ENCODE results near the gene CEP290. TPM values are rescaled to one million over a fixed set of nuclear protein-coding genes. Genes with fewer than 3 reads are reported as not detected.

CEP290 gene
- total RNA-seq, 1 donor from 2014 or later, result 28.5 TPM

DNA sequence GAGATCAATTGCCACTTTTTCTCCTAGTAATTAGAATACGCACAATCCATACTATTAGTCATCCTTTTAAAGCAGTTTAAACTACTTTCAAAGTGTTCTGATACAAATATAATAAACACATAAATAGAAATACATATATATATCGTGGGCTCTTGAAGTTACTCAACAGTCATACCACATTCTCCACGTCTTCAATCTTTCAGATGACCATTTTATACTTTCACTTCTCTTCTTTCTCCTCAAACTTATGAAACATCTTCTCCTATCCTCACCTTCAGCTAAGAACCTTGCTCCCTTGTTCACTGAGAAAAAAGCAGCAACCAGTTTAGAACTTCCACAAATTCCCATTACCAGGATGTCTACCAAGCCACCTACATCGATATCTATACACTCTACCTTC, 19.2 kb downstream of the CEP290 start:
- Mint-ChIP-seq H3K4me1 (ENCODE audit: unreplicated experiment) (no peaks in the 10 kb centered on the region), H3K9me3 (no peaks in the 10 kb centered on the region), H3K4me3 (no peak overlapping the region), H3K27ac (no peak overlapping the region), H3K27me3 (no peaks in the 10 kb centered on the region), H3K36me3 (peaks cover 8% of the 10 kb centered on the region)
- DNase-seq (ENCODE audit: extremely low spot score, unreplicated experiment), result no peak
- TF ChIP-seq, protein P1, sequence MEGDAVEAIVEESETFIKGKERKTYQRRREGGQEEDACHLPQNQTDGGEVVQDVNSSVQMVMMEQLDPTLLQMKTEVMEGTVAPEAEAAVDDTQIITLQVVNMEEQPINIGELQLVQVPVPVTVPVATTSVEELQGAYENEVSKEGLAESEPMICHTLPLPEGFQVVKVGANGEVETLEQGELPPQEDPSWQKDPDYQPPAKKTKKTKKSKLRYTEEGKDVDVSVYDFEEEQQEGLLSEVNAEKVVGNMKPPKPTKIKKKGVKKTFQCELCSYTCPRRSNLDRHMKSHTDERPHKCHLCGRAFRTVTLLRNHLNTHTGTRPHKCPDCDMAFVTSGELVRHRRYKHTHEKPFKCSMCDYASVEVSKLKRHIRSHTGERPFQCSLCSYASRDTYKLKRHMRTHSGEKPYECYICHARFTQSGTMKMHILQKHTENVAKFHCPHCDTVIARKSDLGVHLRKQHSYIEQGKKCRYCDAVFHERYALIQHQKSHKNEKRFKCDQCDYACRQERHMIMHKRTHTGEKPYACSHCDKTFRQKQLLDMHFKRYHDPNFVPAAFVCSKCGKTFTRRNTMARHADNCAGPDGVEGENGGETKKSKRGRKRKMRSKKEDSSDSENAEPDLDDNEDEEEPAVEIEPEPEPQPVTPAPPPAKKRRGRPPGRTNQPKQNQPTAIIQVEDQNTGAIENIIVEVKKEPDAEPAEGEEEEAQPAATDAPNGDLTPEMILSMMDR (conservative IDR thresholded peaks at IDR 0.05), result no peak

DNA sequence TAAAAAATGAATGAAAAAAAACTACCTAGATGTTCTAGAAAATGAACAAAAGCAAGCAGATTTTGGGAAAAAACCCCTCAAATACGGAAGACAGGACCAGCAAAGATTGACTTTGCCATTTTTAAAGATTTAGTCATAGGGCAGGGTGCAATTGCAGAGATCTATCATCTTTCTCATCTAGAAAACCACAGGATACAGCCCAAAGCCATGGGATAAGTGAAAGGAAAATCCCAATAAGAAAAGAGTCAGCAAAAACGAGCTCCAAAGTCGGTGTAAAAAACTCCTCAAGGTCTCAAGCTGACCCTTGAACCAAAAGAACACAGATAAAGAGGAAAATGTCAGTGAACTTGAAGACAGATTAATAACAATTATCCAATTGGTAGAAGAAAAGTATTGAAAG, 28.0 kb downstream of the CEP290 start:
- no peak for DNase-seq (ENCODE audit: extremely low spot score, unreplicated experiment)
- no peaks in the 10 kb centered on the region for H3K27me3 Mint-ChIP-seq
- no peak overlapping the region for H3K4me3 Mint-ChIP-seq
- TF ChIP-seq, protein P1 (conservative IDR thresholded peaks at IDR 0.05), result no peak
- H3K27ac Mint-ChIP-seq, result no peak overlapping the region
- H3K9me3 Mint-ChIP-seq, result no peaks in the 10 kb centered on the region
- peaks cover 32% of the 10 kb centered on the region for H3K36me3 Mint-ChIP-seq
- H3K4me1 Mint-ChIP-seq (ENCODE audit: unreplicated experiment), result no peaks in the 10 kb centered on the region

DNA sequence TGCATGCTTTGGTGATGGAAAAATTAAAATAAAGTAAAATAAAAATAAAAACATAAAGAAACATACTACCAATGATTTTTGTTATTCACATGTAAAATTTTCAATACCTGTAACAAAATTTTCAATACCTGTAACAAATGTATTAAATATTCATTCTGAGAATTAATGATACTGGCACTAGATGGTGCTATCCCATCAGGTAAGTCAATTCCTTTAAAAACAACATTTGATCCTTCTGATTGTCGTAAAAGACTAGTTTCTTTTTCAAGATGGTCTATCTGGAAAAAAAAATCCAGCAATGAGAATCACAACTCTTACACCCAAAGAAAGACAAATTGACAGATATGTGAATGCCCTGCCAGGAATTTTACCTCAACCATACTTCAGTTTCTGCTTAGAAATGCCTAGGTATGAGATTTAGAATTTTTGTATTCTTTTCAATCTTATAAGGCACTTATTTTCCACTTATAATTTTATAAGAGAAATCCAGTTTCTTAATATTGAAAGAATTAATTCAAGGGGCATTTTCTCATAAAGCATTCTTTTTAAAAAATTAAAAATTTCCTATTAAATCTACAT, 30.7 kb downstream of the CEP290 start:
- TF ChIP-seq, protein P1 (conservative IDR thresholded peaks at IDR 0.05), result peak; percentile 69
- Mint-ChIP-seq H3K27ac (no peak overlapping the region), H3K4me3 (peak overlapping the region; percentile 54), H3K36me3 (peaks cover 17% of the 10 kb centered on the region), H3K27me3 (no peaks in the 10 kb centered on the region), H3K9me3 (no peaks in the 10 kb centered on the region), H3K4me1 (ENCODE audit: unreplicated experiment) (no peaks in the 10 kb centered on the region)
- DNase-seq (ENCODE audit: extremely low spot score, unreplicated experiment), result no peak

DNA sequence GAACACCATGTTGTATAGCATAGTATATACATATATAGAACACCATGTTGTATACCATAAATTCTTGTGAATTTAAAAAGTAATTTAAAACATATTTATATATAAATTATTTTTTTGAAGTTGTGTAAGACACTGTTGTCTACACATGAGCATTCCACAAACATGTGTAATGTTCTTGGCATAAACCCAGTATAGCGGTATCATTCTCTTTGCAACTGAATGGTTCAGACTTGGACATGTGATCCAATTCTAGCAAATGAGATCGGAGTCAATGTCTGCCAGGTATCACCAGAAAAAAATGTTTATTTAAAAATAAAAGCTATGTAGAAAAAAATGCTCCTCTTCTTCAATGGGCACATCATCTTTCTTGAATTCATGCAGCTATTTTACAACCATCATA, 33.9 kb downstream of the CEP290 start:
- TF ChIP-seq, protein P1 (conservative IDR thresholded peaks at IDR 0.05), result no peak
- no peaks in the 10 kb centered on the region for H3K4me1 Mint-ChIP-seq (ENCODE audit: unreplicated experiment)
- peaks cover 14% of the 10 kb centered on the region for H3K36me3 Mint-ChIP-seq
- no peaks in the 10 kb centered on the region for H3K27me3 Mint-ChIP-seq
- H3K9me3 Mint-ChIP-seq, result no peaks in the 10 kb centered on the region
- H3K27ac Mint-ChIP-seq, result no peak overlapping the region
- H3K4me3 Mint-ChIP-seq, result no peak overlapping the region
- no peak for DNase-seq (ENCODE audit: extremely low spot score, unreplicated experiment)

DNA sequence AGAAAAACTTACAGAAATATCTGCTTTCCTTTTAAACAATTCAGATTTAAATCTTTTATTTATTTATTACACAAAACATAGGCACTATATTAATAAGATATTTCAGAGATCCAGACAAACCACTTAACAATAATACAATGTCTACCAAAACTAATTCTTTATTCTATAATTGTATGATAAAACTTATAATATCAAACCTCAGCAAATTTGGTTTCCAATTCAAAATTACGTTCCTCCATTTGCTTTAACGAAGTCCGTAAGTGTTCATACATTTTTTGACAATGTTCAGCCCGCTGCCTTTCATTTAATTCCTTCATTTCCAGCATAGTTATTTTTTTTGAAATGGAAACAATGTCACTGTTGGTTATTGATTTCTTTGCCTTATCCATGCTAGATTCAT, 48.3 kb downstream of the CEP290 start:
- TF ChIP-seq, protein P1 (conservative IDR thresholded peaks at IDR 0.05), result no peak
- DNase-seq (ENCODE audit: extremely low spot score, unreplicated experiment), result no peak
- H3K9me3 Mint-ChIP-seq, result no peaks in the 10 kb centered on the region
- H3K27me3 Mint-ChIP-seq, result no peaks in the 10 kb centered on the region
- H3K27ac Mint-ChIP-seq, result no peak overlapping the region
- H3K4me1 Mint-ChIP-seq (ENCODE audit: unreplicated experiment), result no peaks in the 10 kb centered on the region
- H3K4me3 Mint-ChIP-seq, result no peak overlapping the region
- H3K36me3 Mint-ChIP-seq, result peaks cover 12% of the 10 kb centered on the region

DNA sequence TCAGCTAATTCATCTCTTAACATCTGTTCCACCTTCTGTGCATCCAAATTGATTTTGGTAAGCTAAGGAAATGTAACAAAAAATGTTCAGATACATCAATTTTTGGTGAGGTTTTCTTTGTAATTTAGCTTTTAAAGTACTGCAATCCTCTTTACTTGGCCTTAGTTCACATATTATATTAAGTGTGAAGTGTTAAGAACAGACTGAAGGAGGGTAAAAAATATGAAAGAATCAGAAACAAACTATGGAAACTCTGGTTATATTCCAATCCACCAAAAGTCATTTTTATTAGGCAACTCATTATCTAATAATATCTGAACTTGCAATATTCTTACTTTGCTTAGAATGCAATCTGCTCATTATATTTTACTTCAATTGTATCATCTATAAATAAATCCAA, 49.1 kb downstream of the CEP290 start:
- Mint-ChIP-seq H3K27me3 (no peaks in the 10 kb centered on the region), H3K36me3 (peaks cover 10% of the 10 kb centered on the region), H3K4me3 (no peak overlapping the region), H3K9me3 (no peaks in the 10 kb centered on the region), H3K4me1 (ENCODE audit: unreplicated experiment) (no peaks in the 10 kb centered on the region), H3K27ac (no peak overlapping the region)
- TF ChIP-seq, protein P1 (conservative IDR thresholded peaks at IDR 0.05), result no peak
- DNase-seq (ENCODE audit: extremely low spot score, unreplicated experiment), result no peak
